Gastrocnemius medialis (tissue), 4 donors: ENCODE results near the gene NOVA2. TPM values are rescaled to one million over a fixed set of nuclear protein-coding genes. Genes with fewer than 3 reads are reported as not detected.

Source experiments
- ATAC-seq, 2 donors: fragments of 150-250 bp; one replicate each; pipeline ENCODE4 v1.9.1; 2016
- DNase-seq, 2 donors: peaks; one replicate each; pipeline ENCODE4 v3.0.0-alpha.2; 2019
- H3K27ac ChIP-seq, 4 donors: fragments of 200-600 bp; sonication (generic); 1 replicate in 1 of 4; 2 replicates in 3 of 4; pipeline ENCODE4 v1.5.1; 2016 to 2018; ENCODE audit warnings: mild to moderate bottlenecking in 2 of 4, moderate library complexity in 1 of 4
- H3K27me3 ChIP-seq, 3 donors: fragments of 200-600 bp; sonication (generic) in 2 of 3; 1 replicate in 1 of 3; 2 replicates in 2 of 3; pipeline versions ENCODE4 v1.5.1 to v1.6.0; 2016 to 2019; ENCODE audit warnings: mild to moderate bottlenecking in 1 of 3, moderate library complexity in 1 of 3
- H3K36me3 ChIP-seq, 2 donors: fragments of 200-600 bp; sonication (generic) in 1 of 2; one replicate each; pipeline ENCODE4 v1.5.1; 2017 to 2018
- H3K4me1 ChIP-seq, 2 donors: fragments of 200-600 bp; sonication (generic) in 1 of 2; one replicate each; pipeline ENCODE4 v1.5.1; 2016 to 2017; ENCODE audit warnings: mild to moderate bottlenecking in 2 of 2
- H3K4me3 ChIP-seq, 4 donors: fragments of 200-600 bp; sonication (generic) in 3 of 4; 1 replicate in 1 of 4; 2 replicates in 3 of 4; pipeline ENCODE4 v1.5.1; 2016 to 2019; ENCODE audit warnings: mild to moderate bottlenecking in 2 of 4
- H3K9me3 ChIP-seq, 3 donors: fragments of 200-600 bp; sonication (generic) in 2 of 3; 1 replicate in 1 of 3; 2 replicates in 2 of 3; pipeline ENCODE4 v1.5.1; 2016 to 2019
- CTCF ChIP-seq, 5 experiments: fragments of 450-650 bp in 3 of 5; fragments of 200-600 bp in 2 of 5; sonication (generic) in 2 of 5; IDR thresholded peaks in 4 of 5; conservative IDR thresholded peaks in 1 of 5; 1 replicate in 4 of 5; 2 replicates in 1 of 5; pipeline ENCODE4 v1.5.1; 2016 to 2019; ENCODE audit warnings: antibody characterized with exemption in 5 of 5, mild to moderate bottlenecking in 3 of 5, moderate library complexity in 3 of 5
- POLR2A ChIP-seq, 2 donors: fragments of 450-650 bp; IDR thresholded peaks; one replicate each; pipeline ENCODE4 v1.6.1; 2017; ENCODE audit warnings: antibody characterized with exemption in 2 of 2, mild to moderate bottlenecking in 2 of 2, moderate library complexity in 2 of 2
- in situ Hi-C, 4 donors: fragments of 200-750 bp; cut with MboI; loops; one replicate each; pipeline versions ENCODE4 v1.15.0 to v1.8.0; 2017; ENCODE audit warnings: low sequenced_read_pairs in 4 of 4
- intact Hi-C: fragments of 100-400 bp; cut with DNase I; formaldehyde crosslinking; loops from one replicate; pipeline ENCODE4 v1.15.1; 2023; ENCODE audit warnings: low total_unique reads
- total RNA-seq, 4 donors: library from RNA; depleted of rRNA; stranded (reverse); fragments of >200 nt; gene quantifications; one replicate each; pipeline versions ENCODE4 v1.1.0 to v1.2.3, GENCODE V29; 2016

NOVA2 gene
- total RNA-seq, 4 donors from 2014 or later: 0.44 to 1.1 (median 0.49) TPM

- Histone ChIP-seq H3K4me3 (no peak overlapping the region), H3K27me3 (peaks cover 17 to 26% (median 17%) of the 10 kb centered on the region in 3 donors), H3K9me3 (no peaks in the 10 kb centered on the region), H3K27ac (no peak overlapping the region), H3K36me3 (no peaks in the 10 kb centered on the region), H3K4me1 (peaks cover 0 to 7% of the 10 kb centered on the region in 2 donors)
- no peak for ATAC-seq
- intact Hi-C loops (no loop called here), in situ Hi-C loops (no loop called here)
- no peak for DNase-seq
- TF ChIP-seq POLR2A (IDR thresholded peaks at IDR 0.05) (no peak), CTCF (IDR thresholded peaks at IDR 0.05 in 4 of 5, conservative IDR thresholded peaks at IDR 0.05 in 1 of 5) (peak in 2 of 5 experiments; percentile 12)
Observed at GRCh38 chr19:45931055-45931454, 42.6 kb downstream of the NOVA2 start.

GRCh38 chr19:45929247-45929646, 44.4 kb downstream of the NOVA2 start:
- TF ChIP-seq POLR2A (IDR thresholded peaks at IDR 0.05) (no peak), CTCF (IDR thresholded peaks at IDR 0.05 in 4 of 5, conservative IDR thresholded peaks at IDR 0.05 in 1 of 5) (no peak)
- ATAC-seq: no peak
- no peaks in the 10 kb centered on the region for H3K9me3 ChIP-seq
- in situ Hi-C loops: no loop called here
- H3K27me3 ChIP-seq: peaks cover 5 to 9% (median 5%) of the 10 kb centered on the region in 3 donors
- H3K4me3 ChIP-seq: no peak overlapping the region
- peaks cover 0 to 7% of the 10 kb centered on the region in 2 donors for H3K4me1 ChIP-seq
- H3K36me3 ChIP-seq: no peaks in the 10 kb centered on the region
- H3K27ac ChIP-seq: no peak overlapping the region
- intact Hi-C loops: loop anchor here (5.0 kb wide), 1 partner anchor 88 kb away; no protein-coding TSS in a partner anchor
- DNase-seq: no peak

- intact Hi-C loops: loop anchor here (1.0 to 5.0 kb wide), 3 partner anchors 25 to 90 kb away; partner anchors contain the start of genes CCDC61 and MYPOP
- peak; percentile 84 to 85 for DNase-seq
- in situ Hi-C loops: no loop called here
Observed at GRCh38 chr19:45927565-45928261, 46.0 kb downstream of the NOVA2 start.

GRCh38 chr19:45924891-45925447, 48.7 kb downstream of the NOVA2 start:
- intact Hi-C loops: loop anchor here (5.0 kb wide), 1 partner anchor 92 kb away; no protein-coding TSS in a partner anchor
- H3K4me1 ChIP-seq: peaks cover 0 to 7% of the 10 kb centered on the region in 2 donors
- in situ Hi-C loops: no loop called here
- no peak for DNase-seq
- H3K9me3 ChIP-seq: no peaks in the 10 kb centered on the region
- TF ChIP-seq POLR2A (IDR thresholded peaks at IDR 0.05): no peak
- no peak for TF ChIP-seq CTCF (IDR thresholded peaks at IDR 0.05 in 4 of 5, conservative IDR thresholded peaks at IDR 0.05 in 1 of 5)
- ATAC-seq: no peak
- no peaks in the 10 kb centered on the region for H3K27me3 ChIP-seq
- H3K36me3 ChIP-seq: no peaks in the 10 kb centered on the region
- H3K27ac ChIP-seq: no peak overlapping the region
- no peak overlapping the region for H3K4me3 ChIP-seq

More at GRCh38 chr19:45927565-45928261, 46.0 kb downstream of the NOVA2 start:
- Histone ChIP-seq H3K4me1 (peaks cover 0 to 7% of the 10 kb centered on the region in 2 donors), H3K27ac (no peak overlapping the region), H3K36me3 (no peaks in the 10 kb centered on the region), H3K9me3 (no peaks in the 10 kb centered on the region), H3K27me3 (no peaks in the 10 kb centered on the region), H3K4me3 (peak overlapping the region in 2 of 4 donors; percentile 0 to 15)
- TF ChIP-seq CTCF (IDR thresholded peaks at IDR 0.05 in 4 of 5, conservative IDR thresholded peaks at IDR 0.05 in 1 of 5) (peak in 1 of 5 experiments; percentile 9), POLR2A (IDR thresholded peaks at IDR 0.05) (no peak)
- peak; percentile 87 to 99 for ATAC-seq
